Activated CD8-positive, alpha-beta memory T cell treated with anti-CD3 and anti-CD28 coated beads for 48 hours (primary cell): ENCODE data around the gene MIR17HG.
A peak's percentile ranks its signal among the peaks of the same experiment; 100 is the strongest.
"Not testable (repeated sequence)": the region's sequence is repeated elsewhere in the genome, so short reads cannot be mapped to it uniquely, and the experiment has no call there.

ENCODE experiments used
- DNase-seq, 3 experiments: peaks; one replicate each; pipeline ENCODE4 v3.0.0-alpha.2; 2020; ENCODE audit warnings: low read depth in 2 of 3, low spot score in 2 of 3

MIR17HG gene

GRCh38 chr13:91347202-91347995 is at the start of gene MIR17HG:
TSS of gene MIR17HG (plus strand) at chr13:91347687.
- peak; percentile 66 to 81 (median 72) for DNase-seq

DNA sequence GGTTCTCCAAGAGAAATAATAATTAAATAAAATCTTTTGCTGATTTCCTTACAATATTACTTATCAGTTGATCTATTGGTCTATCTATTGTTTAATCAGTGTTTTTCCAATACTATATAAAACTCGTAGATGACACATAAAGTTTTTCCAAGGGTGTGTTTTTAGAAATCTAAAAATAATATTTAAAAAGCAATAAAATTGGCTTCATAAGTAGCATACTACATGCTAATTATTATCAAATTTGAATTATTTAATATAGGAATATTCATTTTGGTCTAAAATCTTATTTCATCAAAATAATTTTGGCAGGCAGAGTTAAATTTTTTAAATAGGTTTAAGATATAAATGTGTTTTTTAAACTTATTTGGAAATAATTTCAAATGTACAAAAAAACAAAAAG is 49.4 kb upstream of the MIR17HG start:
- no peak for DNase-seq

GRCh38 chr13:91302111-91302510 is 45.4 kb upstream of the MIR17HG start:
- DNase-seq: no peak

- DNase-seq: no peak
These were observed 44.5 kb upstream of the MIR17HG start for GRCh38 chr13:91303031-91303430.

DNA sequence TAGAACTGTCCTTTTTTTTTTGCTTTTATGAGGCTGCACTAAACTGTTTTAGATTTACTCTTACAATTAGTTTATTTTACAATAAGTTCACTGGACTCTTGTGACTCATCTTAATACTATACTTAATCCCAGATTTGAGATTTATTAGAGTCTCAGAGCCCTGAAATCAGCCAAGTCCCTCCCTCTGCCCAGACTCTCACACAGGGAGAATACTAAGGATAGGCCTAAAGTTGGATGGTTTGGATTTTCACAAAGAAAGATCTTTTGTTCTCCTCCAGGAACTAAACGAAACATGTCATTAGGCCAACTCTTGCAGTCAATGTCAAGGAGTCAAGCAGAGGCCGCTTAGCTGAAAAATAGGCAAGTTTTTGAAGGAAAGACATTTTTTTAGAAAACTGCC is 42.7 kb upstream of the MIR17HG start:
- DNase-seq: no peak

- DNase-seq: no peak
These were observed 41.8 kb upstream of the MIR17HG start for GRCh38 chr13:91305652-91306051.

DNA sequence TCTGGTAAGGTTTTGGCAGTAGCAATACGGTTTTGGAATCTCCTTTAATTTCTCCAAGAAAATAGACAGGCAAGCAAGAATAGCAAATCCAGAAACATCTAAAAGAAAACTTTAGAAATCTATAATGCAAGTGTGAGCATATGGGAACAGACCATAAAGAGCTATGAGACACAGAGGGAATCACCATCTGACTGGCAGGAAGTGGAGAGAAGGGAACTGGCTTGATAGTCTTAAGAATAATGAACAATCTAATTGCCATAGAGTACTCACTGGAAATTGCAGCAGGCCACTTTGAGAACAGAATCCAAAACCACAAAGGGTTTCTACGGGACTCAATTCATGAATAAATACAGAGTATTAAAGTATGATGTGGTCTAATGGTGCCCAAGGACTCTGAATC is 39.6 kb upstream of the MIR17HG start:
- DNase-seq: no peak

DNA sequence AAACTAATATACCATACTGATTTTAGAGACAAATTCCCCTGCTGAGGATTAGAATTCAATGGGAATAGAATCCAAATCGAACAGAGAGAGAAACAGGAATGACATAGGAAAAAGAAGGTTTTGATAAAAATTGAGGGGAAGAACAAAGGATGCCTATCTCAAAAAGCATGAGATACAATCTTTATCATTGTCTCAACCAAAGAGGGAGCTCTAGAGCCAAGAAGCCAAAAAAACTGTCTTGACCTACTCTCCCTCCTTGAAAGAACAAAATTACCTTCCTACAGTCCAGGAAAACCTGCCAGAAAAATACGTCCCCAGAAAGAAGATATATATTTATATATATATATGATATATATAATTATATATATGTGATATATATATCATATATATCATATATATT is 39.2 kb upstream of the MIR17HG start:
- DNase-seq: no peak

DNA sequence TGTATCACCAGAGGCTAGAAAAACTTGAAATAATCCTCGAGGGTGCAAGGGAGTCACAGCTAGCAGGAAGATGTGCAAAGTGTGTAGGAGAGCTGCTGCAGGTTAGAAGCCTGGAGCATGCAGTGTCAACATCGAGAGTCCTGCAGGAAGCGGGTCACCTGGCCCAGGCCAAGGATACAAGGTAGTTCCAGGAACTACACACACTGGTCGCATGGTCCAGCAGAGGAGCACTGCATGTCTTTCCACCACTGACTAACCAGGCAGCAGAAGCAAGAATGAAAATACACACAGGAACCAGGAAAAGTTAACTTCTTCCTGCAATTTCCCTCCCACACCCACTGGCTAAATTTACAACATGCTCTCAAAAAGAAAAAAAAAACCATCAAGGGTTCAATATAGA is 36.0 kb upstream of the MIR17HG start:
- DNase-seq: no peak

DNA sequence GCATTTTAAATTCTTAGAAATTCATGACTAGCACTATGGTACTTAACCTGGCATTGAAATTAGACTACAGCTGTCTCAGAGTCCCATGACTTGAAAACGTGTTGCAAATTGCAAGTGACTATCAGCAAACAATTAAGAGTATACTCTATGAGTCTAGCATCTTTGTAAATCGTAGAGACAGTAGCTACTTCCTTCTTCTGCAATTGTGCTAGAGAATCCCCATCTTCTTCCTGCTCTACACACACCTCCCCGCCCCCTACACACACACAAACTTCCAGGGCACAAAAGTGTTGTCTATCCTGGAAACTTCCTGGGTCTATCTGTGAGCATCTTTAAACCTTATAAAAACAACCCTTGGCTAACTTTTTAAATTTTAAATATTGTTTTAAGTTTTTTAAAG is 35.2 kb upstream of the MIR17HG start:
- no peak for DNase-seq

DNA sequence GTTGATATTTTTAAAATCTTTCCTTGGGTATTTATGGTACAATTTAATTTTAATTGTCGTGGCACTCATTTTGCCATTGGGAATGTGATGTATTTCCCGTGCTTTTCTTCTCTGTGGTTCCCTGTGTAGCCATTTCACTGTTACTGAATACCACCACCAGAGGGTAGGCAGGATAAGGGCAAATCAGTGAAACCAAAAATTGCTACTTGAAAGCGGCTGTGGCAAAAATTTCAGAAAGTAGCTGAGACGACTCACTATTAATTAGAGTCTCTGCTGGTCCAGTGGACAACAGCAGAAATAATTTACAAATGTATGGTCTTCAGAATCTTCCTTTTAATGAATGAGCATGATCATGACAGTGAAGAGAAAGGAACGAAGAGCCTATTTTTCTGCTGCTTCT is 34.4 kb upstream of the MIR17HG start:
- no peak for DNase-seq

GRCh38 chr13:91313581-91313980 is 33.9 kb upstream of the MIR17HG start:
- no peak for DNase-seq

DNA sequence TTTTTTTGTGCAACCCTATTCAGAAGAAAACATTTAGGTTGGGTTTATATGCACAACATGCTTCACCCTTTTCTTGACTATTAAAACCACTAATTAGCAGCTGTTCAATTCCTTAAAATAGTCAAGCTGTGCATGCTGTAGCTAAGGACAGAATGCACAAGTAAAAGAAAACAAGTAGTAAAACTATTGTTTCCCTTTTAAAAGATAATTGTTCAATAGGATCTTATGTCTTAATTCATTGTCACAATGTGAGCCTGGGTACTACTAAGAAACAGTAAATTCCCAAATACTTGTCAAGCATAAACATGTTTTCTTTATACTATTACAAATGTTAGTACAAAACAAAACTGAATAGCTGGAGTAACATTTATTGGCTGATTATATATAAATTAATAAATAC is 32.6 kb upstream of the MIR17HG start:
- DNase-seq: no peak

DNA sequence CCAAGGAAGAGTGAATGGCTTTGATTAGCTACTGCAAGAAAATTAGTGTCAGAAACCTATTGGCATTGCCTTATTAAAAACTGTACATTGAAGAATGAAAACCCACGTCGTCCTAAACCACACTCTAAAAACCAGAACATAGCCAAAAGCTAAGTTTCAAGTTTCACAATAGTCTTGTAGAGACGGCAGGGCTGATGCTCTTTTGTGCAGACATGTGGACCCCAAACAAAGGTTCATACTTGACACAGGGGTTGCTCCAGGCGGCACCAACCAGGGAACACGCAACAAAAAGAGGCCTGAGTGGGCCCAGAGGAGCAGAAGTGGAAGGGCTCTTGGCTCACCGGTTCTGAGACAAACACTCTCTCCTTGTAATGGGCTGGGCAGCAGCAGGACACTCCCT is 28.6 kb upstream of the MIR17HG start:
- no peak for DNase-seq

- no peak for DNase-seq
These were observed 27.5 kb upstream of the MIR17HG start for GRCh38 chr13:91319996-91320395.

DNA sequence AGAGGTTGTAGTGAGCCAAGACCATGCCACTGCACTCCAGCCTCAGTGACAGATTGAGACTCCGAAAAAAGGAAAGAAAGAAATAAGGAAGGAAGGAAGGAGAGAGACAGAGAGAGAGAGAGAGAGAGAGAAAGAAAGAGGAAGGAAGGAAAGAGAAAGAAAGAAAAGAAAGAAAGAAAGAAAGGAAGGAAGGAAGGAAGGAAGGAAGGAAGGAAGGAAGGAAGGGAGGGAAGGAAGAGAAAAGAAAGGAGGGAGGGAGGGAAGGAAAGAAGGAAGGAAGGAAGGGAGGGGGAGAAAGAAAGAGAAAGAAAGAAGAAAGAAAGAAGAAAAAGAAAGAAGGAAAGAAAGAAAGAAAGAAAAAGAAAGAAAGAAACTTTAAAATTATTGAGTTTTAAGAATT is 26.5 kb upstream of the MIR17HG start:
- not testable (repeated sequence) for DNase-seq

GRCh38 chr13:91323349-91323748 is 24.1 kb upstream of the MIR17HG start:
- DNase-seq: no peak

DNA sequence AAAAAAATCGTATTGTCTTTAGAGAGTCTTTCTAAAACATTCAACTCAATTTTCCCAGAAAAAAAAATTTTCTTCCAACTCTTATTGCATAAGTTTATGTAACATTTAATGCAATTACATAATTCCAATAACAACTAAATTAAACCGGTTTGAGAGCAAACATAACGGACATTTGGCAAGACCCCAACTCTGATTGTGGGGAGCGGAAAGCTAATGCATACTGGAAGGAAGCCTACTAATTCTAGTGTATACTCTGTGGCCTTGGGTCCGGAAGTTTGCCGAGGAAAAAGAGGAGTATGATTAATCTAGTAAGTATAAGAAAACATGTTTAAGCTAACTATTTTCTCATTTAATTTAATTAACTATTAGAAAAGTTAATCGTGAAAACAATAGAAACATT is 21.3 kb upstream of the MIR17HG start:
- DNase-seq: no peak

DNA sequence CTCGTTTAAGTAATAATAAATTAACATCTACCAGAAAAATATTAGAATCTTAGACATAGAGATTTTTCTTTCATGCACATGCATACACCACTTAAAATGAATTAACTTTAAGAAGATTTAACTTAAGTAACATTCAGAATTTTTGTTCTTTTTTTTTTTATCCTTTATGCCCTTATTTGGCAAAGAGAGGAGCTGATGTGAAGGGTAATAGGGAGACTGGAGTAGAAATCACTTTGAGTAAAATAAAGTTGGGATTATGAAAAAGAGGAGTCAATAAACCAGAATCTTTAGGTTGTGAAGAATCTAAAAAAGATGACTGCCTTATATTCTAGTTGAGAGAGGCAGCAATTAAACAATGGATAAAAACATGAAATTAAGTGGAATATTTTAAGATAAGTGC is 18.8 kb upstream of the MIR17HG start:
- no peak for DNase-seq

DNA sequence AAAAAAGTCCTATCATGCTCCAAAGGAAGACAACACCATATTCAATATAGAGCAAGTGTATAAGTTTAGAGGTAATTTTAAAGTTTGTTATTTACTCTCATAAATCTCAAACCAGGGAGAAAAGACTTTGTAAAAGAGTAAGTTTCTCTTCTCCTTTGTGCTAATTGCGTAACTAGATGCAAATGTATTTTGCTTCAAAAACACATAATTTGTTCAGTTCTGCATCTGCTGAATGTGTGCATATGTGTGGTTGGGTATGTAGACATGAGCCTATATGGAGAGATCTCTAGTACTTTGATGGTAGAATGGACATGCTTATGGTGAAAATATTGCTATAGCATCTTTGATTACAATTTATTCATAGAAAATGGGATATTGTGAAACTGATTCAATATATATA is 17.8 kb upstream of the MIR17HG start:
- DNase-seq: no peak

DNA sequence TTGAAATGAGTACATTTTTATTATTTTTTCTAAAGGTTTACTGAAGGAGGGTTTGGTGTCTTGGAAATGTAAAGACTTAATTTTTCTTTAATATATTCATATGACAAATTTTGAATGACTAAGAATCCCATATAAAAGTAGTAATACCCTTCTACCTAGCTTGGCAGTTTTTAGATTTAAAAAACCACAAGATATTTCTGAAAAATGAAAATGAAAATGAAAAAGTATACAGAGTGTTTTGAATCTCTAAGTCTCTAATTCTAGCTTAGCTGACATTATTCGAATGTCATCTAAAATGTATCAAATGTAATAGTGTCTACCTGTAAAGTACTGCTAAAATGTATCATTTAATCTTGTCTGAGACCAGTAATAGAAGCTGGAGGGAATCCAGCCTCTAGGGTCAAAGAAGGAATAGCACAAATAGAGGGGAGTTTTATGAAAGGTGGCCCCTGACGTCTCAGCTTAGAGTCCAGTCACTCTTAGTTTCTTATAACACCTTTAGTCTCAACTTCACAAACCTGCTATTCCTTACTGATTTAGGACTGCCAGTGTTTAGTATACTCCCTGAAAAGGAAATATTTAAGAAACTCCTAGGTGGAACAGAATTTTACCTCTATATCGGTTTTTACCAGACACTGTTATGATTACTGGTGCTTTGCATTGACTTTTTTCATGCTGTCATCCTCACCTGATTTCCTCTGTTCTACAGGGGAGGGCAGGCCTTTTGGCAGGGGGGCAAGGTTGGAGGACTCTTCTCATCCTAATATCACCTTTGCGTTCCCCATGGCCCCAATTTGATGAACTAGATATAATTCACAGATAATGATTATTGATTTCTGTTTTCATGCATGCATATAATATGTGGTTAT is 16.2 kb upstream of the MIR17HG start:
- DNase-seq: no peak

GRCh38 chr13:91346062-91346461 is 1.4 kb upstream of the MIR17HG start:
- no peak for DNase-seq

- DNase-seq: peak in 1 of 3 experiments; percentile 26
These were observed 661 bp upstream of the MIR17HG start for GRCh38 chr13:91346850-91347201.
